Dermis microvascular lymphatic vessel endothelial cell (primary cell): ENCODE results near the gene KIRREL3. TPM values are rescaled to one million over a fixed set of nuclear protein-coding genes. Genes with fewer than 3 reads are reported as not detected.

Experiments
- DNase-seq, 2 donors: peaks; one replicate each; pipeline versions ENCODE4 v3.0.0 to v3.0.0-alpha.2; 2010; ENCODE audit warnings: low read depth in 2 of 2
- total RNA-seq: library from RNA; depleted of rRNA; stranded (reverse); fragments of >200 nt; gene quantifications from 2 replicates; pipeline ENCODE4 v1.2.1, GENCODE V29; 2014

KIRREL3 gene
- under 0.01 TPM in 1 of 2 replicates, not detected in the other for total RNA-seq

DNA sequence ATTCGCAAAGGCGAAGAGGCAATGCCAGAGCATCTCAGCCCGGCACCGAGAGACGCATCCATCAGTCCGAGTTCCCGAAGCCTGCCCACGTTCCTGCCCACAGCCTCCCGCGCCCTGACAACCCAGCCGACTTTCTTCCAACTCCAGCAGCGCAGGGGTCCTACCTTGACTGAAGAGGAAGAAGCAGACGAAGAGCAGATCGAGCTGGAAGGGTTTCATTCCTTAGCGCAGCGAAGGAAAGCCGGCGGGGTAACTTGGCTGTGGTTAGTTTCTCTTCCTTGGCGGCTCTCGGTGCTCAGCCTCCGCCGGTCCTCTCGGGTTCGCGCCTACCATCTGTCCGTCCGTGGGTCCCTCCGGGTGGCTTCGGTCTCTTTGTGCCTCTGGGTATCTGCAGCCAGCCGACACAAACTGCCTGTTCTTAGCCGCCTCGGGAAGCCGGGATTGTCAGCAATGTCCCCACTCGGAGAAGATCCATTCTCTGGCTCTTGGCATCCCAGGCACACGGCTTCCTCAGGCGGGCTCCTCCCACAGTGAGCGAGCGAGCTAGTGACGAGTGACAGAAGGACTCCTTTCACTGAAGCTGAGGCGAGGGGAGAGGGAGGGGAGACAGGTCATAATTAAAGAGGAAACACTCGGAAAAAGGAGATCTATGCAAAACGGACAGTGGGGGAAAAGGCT is at the start of gene KIRREL3:
Gene KIRREL3, minus strand, starts transcription at position 480 of the 678 bp plus-strand sequence.
- DNase-seq, result no peak

DNA sequence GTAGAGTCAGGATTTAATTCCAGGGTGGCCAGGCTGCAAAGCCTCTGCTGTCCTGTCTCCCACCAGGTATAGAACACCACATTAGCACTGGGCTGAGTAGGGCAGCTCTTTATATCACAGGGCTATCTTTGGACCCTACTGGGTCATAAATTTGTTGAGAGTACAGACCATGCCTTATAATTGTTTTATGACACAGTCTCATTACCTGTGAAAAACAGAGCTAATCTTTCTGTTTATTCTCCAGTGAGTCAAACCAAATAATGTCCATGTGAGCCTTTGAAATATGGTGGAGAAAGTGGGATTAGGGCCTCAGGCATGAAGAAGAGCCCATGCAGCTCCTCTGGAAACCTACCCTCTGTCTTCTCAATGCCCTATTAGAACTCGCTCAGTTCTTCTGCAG is 49.6 kb upstream of the KIRREL3 start:
- DNase-seq, result no peak

DNA sequence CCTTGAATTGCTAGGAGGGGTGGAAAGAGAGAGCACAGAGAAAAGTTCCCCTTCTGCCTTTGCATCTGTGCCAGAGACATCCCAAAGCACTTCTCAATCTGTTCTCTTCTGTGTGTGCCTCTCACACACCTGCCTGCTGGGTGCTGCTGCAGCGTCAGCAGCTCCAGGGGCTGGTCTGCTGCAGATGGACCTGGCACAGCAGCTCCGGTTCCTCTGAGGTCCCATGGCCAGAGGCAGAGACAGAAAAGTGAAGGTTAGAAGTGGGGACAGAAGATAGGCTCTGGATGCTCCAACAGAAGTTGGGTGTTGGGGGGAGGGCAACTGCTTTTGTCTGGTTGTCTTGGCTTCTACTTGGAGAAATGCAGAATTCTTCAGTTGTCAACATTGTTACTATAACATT is 48.9 kb upstream of the KIRREL3 start:
- no peak for DNase-seq

DNA sequence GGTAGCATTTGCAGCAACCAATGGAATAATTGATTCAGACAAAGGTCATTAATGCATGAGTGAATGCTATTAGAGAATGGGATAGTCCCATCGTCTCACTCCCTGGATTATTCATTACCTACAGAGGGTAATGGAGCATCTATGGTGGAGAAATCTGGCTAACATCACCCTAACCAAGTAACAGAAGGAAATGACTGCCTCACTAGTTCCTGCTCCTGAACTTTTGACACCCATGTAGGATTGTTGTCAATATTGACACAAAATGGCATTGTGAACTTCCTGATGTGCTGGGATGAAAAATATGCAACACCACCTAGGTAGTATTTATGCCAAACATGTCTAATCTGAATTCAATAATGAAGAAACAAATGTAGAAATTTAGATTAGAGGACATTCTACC is 44.0 kb upstream of the KIRREL3 start:
- DNase-seq, result peak in 1 of 2 donors; percentile 15

DNA sequence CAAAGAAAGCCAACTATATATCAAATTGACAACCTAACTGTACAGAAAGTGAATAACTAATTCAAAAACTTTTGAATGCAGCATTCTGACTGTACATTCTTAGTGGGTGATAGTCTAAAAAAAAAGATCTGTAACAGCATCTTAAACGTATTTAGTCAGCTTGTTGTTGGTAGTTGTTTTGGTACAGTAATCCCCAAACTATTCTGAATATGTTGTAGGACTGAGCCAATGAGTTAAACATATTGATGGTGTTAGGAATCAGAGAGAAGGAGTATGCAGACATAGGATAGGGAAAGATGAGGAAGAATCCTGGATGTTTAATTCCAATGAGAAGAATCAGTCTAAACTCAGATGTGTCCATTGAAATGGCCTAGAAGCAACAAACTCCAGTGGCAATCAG is 41.9 kb upstream of the KIRREL3 start:
- no peak for DNase-seq

DNA sequence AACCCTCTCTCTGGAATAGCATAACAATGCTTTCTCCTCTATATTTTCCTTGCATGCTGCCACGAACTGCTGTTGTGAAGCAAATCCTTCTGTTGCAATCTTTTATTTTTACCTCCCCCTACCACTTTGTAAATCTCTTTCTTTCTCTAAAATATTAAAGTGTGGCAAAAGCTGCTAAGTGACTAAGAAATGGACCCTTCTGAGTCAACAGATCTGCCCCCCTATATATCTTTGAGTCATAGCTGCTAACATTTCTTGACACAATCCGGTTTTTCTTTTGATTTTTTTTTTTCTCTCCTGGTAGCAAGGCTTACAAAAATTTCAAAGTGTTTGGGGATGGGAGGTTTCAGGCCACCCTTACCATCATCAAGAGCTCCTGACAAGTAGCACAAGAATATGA is 39.0 kb upstream of the KIRREL3 start:
- no peak for DNase-seq

DNA sequence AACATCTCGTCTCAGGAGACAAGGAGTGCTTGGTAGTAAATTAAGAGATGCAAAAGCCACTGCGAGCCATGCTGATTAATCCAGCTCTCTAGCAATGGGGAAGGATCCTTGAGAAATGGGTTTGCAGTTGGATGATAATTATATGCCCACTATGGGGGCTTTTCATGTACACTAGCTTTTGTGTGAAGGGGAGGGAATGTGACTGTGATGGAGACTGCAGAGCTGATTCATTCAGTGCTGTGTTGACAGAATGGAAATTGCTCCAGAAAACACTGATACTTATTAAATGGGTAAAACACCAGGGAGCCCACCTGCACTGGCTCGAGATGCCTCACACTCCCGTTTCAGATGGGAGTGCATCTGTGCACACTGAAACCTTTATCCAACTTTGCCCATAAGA is 37.0 kb upstream of the KIRREL3 start:
- DNase-seq, result no peak

DNA sequence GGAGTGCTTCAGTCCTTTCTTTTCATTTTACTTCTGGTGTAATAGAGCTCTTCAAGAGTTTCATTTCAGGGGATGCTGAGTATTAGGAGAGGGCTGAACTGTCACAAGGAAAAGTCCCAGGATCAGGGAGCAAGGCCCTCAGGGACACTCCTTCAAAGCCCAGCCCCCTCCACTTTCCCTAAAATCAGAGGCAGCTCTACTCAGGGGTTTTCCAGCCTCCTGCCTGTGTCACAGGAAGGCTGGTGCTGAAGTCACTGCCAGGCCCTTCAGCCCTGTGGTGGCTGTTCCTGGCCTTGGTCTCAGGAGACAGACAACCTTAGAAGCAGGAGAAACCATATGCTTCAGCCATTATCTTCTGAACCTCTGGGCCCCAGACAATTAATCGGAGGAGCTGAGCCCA is 36.4 kb upstream of the KIRREL3 start:
- DNase-seq, result no peak

DNA sequence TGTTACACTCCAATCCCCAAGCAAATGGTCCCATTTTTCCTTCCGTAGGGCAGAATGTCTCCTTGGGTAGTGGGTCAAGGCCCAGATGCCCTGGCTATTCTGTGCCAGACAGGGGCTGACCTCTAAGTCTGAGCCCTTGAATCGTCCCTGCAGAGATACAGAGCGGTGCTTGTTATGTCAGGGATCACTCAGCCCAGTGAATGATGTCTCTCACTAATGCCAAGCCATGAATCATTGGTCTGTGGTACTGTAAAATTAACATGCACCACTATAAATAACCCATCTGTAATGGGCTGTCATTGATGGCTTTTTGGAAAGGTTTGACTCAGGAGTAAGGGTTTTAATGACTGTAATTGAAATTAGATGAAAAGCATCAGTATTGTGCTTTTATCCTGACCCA is 35.3 kb upstream of the KIRREL3 start:
- DNase-seq, result no peak

DNA sequence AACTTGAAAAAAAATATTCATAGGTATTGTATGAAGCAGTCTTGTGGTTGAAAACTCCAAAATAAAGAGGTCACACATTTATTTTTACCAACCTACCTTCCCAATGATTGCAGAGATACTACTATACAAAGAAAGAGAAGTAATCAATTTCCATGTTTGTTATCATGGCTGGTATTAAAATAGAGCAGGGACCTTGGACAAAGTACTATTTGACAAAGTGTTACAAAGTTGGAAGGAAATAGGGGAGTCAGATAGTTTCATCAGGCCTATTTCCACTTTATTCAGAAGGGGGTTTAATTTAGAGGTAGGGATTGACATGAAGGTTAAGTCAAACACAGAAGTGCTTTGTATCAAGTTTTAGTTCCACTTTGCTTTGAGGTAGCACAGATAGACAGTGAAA is 34.4 kb upstream of the KIRREL3 start:
- no peak for DNase-seq

DNA sequence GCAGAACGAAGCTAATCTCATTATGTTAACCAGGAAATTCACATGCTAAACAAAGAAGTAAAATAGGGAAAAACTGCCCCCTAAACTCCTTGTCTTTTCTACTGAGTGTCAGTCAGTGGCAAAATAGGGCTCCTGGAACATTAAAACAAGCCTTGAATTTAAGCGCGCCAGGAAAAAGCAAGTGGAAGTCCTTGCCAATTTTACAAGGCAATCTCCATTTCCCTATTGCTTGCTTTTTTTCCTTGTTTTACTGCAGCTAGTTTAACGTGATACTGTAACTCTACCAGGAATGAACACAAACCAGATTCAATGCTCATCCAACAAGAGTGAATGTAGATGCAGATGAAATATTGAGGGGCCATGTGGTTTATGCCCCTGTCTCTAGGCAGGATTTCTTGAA is 28.1 kb upstream of the KIRREL3 start:
- no peak for DNase-seq

DNA sequence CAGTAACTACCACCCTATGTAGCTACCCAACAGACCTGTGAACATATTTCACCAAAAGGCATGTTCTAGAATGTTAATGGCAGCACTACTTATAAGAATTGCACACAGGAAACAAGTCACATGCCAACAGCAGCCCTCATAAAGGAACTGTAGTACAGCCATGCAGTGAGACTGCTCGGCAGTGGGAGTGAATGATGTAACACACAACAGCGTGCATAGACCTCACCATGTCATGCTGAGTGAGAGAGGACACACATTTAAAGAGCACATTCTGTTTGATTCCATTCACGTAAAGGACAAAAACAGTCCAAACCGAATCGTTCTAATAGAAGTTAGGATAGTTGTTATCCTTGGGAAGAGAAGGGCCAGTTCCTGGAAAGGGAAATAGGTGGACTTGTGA is 27.2 kb upstream of the KIRREL3 start:
- DNase-seq, result no peak

DNA sequence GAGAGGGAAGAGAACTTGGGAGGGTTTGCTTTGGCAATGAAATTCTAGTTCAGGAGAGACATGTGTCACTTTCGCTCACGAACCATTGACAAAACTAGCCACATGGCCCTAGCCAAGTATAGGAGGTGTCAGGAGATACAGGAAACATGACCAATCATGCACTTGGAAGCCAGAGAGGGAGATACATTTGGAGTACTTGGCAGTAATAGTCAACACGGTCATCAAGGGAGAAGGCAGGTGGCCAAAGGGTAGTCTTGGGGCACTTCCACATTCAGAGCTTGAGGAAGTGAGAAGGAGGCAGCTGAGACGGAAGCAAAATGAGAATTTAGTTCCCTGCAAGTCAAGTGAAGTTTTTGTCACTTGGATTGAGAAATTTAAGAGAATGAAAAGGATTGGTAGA is 26.4 kb upstream of the KIRREL3 start:
- no peak for DNase-seq

DNA sequence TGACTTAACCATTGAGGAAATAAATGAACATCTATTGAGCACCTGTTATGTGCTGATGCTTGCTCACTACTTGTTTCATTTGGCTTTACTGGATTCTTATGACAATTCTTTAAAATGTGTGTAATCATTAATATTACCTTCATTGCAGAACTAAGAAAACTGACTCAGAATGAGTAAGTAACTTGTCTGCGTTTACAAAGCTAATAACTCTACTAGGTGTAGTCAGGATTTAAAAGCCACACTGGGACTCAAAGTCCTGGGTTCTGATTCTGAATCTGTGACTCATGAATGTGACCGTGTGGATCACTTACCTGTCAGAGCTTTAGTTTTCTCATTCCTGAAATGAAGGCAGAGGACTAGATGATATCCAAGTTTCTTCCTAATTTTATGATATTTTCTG is 23.4 kb upstream of the KIRREL3 start:
- DNase-seq, result no peak

DNA sequence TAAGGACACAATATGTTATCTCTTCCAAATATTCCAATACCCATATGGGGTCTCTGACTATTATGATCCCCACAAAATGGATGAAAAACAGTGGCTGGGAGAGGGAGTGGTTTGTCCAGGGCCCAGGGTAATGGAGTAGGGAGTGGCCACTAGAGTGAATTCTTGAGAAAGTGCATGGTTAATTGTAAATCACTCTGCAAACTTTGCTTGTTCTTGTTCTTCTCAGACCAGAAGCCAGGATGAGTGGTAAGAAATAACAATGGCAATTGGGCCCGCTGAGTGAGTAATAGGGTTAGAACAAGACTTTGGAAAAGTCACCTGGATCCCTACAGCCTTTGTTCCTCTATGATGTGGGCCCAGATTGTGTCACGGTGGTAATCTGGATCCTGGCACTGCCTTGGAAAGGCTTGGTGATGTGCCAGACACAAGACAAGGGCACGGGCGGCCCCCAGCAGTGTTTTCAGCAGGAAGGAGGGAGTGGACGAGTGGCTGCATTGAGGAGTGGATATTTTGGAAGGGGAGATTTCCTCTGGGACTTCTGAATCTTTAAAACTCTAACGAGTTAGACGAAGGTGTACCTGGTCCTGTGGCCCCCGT is 18.2 kb upstream of the KIRREL3 start:
- no peak for DNase-seq

DNA sequence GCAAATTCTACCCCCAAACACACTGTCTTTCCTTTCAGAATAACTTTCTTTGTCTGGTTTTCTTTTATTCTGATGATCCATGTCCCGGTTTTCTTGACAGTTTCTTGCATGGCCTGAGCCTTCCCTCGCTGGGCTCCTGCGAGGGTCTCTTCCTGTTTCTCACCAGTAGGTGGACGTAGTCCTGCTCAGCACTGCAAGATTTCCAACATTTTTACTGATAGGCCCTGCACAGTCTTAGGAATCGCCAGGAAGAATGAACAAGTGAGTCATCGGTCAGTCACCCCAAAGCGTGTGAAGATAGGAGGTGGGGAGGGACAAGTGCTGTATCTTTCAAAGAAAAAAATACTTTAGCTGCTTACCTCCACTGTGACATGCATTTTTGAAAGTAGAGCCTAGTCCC is 16.9 kb upstream of the KIRREL3 start:
- DNase-seq, result no peak

DNA sequence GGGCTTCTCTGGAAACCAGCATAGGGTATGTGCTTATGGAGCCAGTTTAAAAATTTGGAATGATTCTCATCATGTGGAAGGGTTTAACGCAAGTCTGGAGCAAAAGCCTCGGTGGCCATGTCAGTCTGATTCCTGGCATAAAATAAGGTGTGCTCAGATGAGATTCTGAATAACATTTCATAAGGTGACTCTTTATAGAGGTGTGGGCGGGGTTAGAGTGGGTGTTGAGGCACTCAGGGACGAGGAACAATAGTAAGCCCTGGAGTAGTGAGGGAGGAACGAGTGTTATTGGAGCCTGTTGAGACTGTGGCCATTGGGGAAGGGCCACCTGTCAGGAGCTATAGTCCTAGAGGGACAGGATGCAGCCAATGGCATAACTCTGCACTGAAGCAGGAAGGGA is 13.0 kb upstream of the KIRREL3 start:
- no peak for DNase-seq

DNA sequence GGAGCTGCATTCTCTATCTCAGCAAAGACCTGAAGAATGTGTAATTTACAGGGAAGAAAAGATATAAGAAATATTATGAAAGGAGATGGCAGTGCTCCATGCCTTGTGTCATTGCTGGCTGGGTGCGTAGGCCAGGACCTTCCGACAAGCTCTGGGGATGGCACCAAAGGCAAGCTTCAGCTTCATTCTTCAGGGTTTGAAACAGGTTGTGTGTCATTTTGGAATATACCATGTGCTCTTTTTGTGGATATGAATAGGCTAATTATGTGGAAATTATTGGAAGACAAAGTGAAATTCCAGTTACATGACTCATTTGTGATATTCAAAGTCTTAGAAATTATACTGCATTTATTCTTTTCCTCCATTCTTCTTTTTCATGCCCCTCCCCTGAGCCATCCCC is 5.7 kb upstream of the KIRREL3 start:
- no peak for DNase-seq

DNA sequence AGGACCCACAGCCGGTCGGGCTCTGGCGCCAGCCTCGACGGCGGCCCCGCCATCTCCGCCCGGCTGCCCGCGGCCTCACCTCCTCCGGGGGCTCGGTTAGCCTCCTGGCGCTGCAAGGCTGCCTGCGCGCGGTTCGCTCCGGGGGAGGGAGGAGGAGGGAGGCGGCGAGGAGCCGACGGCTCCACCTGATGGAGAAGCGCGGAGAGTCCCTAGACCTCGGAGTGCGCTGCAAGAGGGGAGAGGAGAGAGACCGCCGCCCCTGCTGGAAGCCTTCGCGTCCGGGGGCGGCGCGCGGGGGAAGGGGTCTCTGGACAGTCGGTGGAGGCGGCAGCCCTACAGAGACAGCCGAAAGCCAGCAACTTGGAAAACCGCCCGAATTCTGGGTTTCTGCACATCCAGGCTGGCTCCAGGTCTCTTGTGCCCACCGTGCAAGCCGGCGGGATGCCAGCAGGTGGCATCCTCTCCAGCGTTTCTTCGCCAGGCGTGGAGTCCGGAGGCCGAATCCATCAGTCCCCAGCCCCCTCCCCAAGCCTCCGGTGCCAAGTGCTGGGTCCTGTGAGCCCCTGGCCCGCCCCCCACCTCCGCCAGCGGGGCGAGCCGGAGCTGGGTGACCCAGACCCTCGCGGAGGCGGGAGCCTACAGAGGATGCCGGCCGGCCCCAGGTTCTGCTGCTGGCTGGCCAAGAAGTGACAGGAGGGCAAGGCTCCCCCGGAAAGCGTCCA is 2.9 kb upstream of the KIRREL3 start:
- no peak for DNase-seq

DNA sequence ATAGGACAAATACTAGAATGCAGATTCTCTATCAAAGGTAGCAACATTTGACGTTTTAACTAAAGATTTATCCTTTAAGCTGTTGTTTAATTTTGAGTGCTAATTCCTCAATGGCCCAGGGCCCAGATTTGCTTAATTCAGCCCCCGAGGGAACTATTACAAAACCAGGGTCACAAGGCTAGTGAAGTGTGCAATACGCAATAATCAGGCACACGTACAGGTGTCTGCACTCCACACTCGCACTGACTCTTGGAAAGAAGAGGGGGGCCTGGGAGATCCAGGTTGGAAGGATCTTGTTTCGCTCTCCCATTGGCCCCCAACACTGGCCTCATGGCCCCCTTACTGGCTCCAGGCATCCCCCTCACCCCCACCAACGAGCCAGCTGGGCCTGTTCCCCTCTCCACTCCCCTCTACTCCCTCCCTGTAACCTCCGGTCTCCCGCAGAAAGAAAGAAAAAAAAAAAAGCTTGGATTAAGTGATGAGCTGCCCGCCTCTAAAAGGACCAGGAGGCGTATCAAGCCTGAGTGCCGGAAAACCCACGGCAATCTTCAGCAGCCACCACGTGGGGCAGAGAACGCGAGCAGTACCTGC is 2.2 kb upstream of the KIRREL3 start:
- no peak for DNase-seq

DNA sequence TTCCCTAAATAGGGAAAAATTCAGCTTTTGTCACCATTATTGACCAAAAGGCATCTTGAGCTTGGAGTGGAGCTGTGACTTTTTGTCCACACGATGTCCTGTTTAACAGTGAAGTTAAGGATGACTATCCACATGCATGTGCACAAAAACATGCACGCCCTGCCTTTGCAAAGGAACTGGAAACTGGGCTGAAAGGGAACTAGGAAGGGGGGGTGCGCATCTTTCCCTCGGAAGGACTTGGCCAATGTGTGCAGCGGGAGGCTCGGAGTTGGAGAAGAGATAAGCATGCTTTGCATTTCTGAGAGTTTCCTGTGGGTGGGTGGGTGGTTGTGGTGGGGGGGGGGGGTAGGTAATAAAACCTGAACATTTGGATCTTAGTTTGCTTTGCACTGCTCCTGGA is 411 bp upstream of the KIRREL3 start:
- DNase-seq, result no peak

DNA sequence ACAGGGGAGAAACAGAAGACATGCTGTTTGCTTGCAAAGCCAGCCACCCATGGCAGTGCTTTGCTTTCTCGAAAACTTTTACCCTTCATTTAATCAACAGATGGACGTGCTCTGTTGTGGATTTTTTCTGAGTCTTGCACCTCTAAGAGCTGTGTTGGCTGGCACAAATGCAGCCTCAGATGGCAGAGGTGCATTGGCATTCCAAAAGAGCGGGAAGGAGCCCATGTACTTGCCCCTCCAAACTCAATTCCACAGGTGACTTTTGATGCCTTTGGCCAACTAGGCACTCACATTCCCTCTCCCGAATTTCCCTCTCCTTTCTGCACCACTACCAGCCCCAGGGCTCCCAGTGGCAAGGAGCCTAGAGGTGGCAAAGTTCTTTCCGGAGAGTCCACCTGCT is 1.2 kb downstream of the KIRREL3 start:
- no peak for DNase-seq

DNA sequence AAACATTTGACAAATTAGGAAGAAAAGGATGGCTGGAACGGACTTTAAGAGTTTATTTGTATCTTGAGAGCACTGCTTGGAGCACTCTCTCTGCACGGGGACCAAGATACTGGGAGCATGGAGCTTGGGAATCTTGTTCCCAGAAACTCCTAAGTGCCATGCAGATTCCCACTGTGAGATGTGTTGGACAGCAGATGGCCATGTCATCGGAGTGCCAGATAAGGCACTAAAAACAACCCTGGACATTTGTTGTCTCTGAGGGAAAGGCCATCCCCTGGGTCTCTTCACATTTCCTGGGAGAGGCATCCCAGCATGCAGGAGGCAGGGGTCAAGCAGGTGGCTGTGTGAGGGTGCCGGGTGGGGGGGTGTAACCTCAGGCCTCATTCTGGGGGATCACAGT is 2.9 kb downstream of the KIRREL3 start:
- DNase-seq, result no peak
